Measurements from ENCODE around the gene TMIE.

DNA sequence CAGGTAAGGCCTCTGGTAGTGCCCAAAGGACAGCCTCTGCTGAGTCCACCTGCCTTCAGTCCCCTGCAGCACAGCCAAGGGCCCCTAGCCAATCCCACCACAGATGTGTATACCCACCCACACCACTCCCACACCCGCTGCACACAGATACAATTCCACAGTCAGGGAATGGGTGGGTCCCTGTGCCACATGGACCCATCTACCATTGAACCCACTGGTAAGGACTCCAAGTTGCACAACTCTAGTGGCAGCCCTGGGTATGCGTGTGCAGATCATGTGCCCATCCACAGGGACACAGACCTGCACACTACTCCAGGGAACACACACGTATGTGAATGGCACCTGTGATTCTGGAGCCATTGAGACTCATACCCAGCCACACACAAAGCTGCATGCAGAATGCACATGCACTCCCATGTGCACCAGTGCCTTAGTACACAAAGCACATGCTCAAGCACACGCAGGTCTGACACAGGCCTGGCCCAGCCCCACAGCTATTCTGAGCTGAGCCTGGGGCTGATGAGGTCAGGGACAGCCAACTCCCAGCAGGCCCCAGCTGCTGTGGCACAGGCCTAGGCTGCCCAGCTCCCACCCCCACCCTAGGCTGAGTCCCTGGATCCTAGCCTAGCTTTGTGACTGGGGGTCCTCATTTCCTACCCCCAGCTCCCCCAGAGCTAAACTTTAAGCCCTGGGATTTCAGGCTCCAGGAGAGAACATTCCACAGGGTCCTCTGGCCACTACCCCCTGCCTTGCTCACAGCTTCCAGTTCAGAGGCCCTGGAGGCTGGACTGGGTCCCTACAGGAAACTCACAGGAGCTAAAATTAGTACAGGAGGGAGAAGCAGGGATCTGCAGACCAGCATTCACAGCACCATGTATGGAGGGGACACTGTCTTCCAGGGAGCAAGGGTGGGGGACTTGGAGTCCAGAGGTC, 5.0 kb upstream of the TMIE start:
- TF ChIP-seq, protein P1, sequence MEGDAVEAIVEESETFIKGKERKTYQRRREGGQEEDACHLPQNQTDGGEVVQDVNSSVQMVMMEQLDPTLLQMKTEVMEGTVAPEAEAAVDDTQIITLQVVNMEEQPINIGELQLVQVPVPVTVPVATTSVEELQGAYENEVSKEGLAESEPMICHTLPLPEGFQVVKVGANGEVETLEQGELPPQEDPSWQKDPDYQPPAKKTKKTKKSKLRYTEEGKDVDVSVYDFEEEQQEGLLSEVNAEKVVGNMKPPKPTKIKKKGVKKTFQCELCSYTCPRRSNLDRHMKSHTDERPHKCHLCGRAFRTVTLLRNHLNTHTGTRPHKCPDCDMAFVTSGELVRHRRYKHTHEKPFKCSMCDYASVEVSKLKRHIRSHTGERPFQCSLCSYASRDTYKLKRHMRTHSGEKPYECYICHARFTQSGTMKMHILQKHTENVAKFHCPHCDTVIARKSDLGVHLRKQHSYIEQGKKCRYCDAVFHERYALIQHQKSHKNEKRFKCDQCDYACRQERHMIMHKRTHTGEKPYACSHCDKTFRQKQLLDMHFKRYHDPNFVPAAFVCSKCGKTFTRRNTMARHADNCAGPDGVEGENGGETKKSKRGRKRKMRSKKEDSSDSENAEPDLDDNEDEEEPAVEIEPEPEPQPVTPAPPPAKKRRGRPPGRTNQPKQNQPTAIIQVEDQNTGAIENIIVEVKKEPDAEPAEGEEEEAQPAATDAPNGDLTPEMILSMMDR (IDR thresholded peaks at IDR 0.05): no peak
- TF ChIP-seq EP300 (IDR thresholded peaks at IDR 0.05): peak in 1 of 4 donors; percentile 54
- no peak for TF ChIP-seq POLR2A (IDR thresholded peaks at IDR 0.05)
- peak in 1 of 4 donors; percentile 69 for TF ChIP-seq POLR2AphosphoS5 (IDR thresholded peaks at IDR 0.05)
